ENCODE data around the gene CSDE1.

DNA sequence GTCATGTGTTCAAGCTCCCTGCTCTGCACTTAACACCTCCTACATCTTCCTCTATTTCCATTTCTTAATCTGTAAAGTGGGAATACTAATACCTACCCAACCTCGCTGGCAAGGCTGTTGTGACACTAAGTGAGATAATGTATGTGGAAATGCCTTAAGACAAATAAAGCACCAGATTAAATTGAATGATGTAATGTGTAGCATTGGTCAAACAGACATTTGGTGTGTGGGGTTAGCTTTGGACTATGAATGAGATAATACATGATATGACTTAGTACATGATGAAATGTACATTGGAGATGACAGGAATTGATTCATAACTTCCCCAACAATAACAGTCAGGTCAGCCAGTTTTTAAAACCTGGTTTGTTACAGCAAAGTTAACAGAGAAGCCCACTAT lies 67.6 kb downstream of the CSDE1 start:
- TF ChIP-seq, protein P1, sequence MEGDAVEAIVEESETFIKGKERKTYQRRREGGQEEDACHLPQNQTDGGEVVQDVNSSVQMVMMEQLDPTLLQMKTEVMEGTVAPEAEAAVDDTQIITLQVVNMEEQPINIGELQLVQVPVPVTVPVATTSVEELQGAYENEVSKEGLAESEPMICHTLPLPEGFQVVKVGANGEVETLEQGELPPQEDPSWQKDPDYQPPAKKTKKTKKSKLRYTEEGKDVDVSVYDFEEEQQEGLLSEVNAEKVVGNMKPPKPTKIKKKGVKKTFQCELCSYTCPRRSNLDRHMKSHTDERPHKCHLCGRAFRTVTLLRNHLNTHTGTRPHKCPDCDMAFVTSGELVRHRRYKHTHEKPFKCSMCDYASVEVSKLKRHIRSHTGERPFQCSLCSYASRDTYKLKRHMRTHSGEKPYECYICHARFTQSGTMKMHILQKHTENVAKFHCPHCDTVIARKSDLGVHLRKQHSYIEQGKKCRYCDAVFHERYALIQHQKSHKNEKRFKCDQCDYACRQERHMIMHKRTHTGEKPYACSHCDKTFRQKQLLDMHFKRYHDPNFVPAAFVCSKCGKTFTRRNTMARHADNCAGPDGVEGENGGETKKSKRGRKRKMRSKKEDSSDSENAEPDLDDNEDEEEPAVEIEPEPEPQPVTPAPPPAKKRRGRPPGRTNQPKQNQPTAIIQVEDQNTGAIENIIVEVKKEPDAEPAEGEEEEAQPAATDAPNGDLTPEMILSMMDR (conservative IDR thresholded peaks at IDR 0.05 in 1 of 2, IDR thresholded peaks at IDR 0.05 in 1 of 2; ENCODE audit: extremely low read depth in 1 of 2, insufficient read depth in 1 of 2, low read depth in 1 of 2, low read length in 2 of 2) = no peak
- TF ChIP-seq EZH2 (IDR thresholded peaks at IDR 0.05; ENCODE audit: borderline replicate concordance, low read length) = no peak
